ENCODE data around the gene MEF2A.

The MEF2A gene

GRCh38 chr15:99550077-99550476, 15.7 kb upstream of the MEF2A start:
- Histone ChIP-seq H2AFZ (ENCODE audit: low read length) (no peak overlapping the region), H3K4me1 (ENCODE audit: insufficient read depth, low read length, severe bottlenecking) (peaks cover 8% of the 10 kb centered on the region), H4K20me1 (ENCODE audit: insufficient read depth, low read length) (no peaks in the 10 kb centered on the region), H3K4me3 (ENCODE audit: low read depth, low read length, poor library complexity, severe bottlenecking) (no peak overlapping the region), H3K36me3 (ENCODE audit: insufficient read depth, low read length) (no peaks in the 10 kb centered on the region), H3K27me3 (ENCODE audit: insufficient read depth, low read length) (no peaks in the 10 kb centered on the region; the same call in 1 of the 2 replicates), H3K9ac (ENCODE audit: low read length) (no peak overlapping the region), H3K79me2 (ENCODE audit: insufficient read depth, low read length) (no peaks in the 10 kb centered on the region), H3K9me2 (ENCODE audit: low read depth, low read length) (no peaks in the 10 kb centered on the region), H3K4me2 (ENCODE audit: low read length) (no peak overlapping the region), H3K27ac (ENCODE audit: low read depth, low read length, poor library complexity, severe bottlenecking) (no peak overlapping the region), H3F3A (ENCODE audit: insufficient read depth, low read length) (no peaks in the 10 kb centered on the region), H3K9me3 (ENCODE audit: low read length) (no peaks in the 10 kb centered on the region)
- TF ChIP-seq, protein P1, sequence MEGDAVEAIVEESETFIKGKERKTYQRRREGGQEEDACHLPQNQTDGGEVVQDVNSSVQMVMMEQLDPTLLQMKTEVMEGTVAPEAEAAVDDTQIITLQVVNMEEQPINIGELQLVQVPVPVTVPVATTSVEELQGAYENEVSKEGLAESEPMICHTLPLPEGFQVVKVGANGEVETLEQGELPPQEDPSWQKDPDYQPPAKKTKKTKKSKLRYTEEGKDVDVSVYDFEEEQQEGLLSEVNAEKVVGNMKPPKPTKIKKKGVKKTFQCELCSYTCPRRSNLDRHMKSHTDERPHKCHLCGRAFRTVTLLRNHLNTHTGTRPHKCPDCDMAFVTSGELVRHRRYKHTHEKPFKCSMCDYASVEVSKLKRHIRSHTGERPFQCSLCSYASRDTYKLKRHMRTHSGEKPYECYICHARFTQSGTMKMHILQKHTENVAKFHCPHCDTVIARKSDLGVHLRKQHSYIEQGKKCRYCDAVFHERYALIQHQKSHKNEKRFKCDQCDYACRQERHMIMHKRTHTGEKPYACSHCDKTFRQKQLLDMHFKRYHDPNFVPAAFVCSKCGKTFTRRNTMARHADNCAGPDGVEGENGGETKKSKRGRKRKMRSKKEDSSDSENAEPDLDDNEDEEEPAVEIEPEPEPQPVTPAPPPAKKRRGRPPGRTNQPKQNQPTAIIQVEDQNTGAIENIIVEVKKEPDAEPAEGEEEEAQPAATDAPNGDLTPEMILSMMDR (IDR thresholded peaks at IDR 0.05; ENCODE audit: low read length) = no peak
- TF ChIP-seq EZH2 (IDR thresholded peaks at IDR 0.05; ENCODE audit: borderline replicate concordance, low read length) = no peak

- Histone ChIP-seq H3K27ac (ENCODE audit: low read depth, low read length, poor library complexity, severe bottlenecking) (no peak overlapping the region), H3K4me1 (ENCODE audit: insufficient read depth, low read length, severe bottlenecking) (peaks cover 8% of the 10 kb centered on the region), H3K9ac (ENCODE audit: low read length) (no peak overlapping the region), H3F3A (ENCODE audit: insufficient read depth, low read length) (no peaks in the 10 kb centered on the region), H3K9me3 (ENCODE audit: low read length) (no peaks in the 10 kb centered on the region), H3K4me3 (ENCODE audit: low read depth, low read length, poor library complexity, severe bottlenecking) (no peak overlapping the region), H3K27me3 (ENCODE audit: insufficient read depth, low read length) (no peaks in the 10 kb centered on the region; the same call in 1 of the 2 replicates), H2AFZ (ENCODE audit: low read length) (no peak overlapping the region), H3K4me2 (ENCODE audit: low read length) (no peak overlapping the region), H3K79me2 (ENCODE audit: insufficient read depth, low read length) (no peaks in the 10 kb centered on the region), H4K20me1 (ENCODE audit: insufficient read depth, low read length) (no peaks in the 10 kb centered on the region), H3K9me2 (ENCODE audit: low read depth, low read length) (no peaks in the 10 kb centered on the region), H3K36me3 (ENCODE audit: insufficient read depth, low read length) (no peaks in the 10 kb centered on the region)
- no peak for TF ChIP-seq EZH2 (IDR thresholded peaks at IDR 0.05; ENCODE audit: borderline replicate concordance, low read length)
- TF ChIP-seq, protein P1 (IDR thresholded peaks at IDR 0.05; ENCODE audit: low read length) = no peak
Observed at GRCh38 chr15:99552111-99552510, 13.7 kb upstream of the MEF2A start.

GRCh38 chr15:99554880-99555488, 10.8 kb upstream of the MEF2A start:
- no peak overlapping the region for H3K4me2 ChIP-seq (ENCODE audit: low read length)
- H3K9me2 ChIP-seq (ENCODE audit: low read depth, low read length) = no peaks in the 10 kb centered on the region
- no peak overlapping the region for H3K4me3 ChIP-seq (ENCODE audit: low read depth, low read length, poor library complexity, severe bottlenecking)
- no peaks in the 10 kb centered on the region for H3K36me3 ChIP-seq (ENCODE audit: insufficient read depth, low read length)
- H3F3A ChIP-seq (ENCODE audit: insufficient read depth, low read length) = no peaks in the 10 kb centered on the region
- H3K9me3 ChIP-seq (ENCODE audit: low read length) = no peaks in the 10 kb centered on the region
- H2AFZ ChIP-seq (ENCODE audit: low read length) = no peak overlapping the region
- H3K79me2 ChIP-seq (ENCODE audit: insufficient read depth, low read length) = no peaks in the 10 kb centered on the region
- H3K27me3 ChIP-seq (ENCODE audit: insufficient read depth, low read length) = no peaks in the 10 kb centered on the region; the same call in 1 of the 2 replicates
- TF ChIP-seq EZH2 (IDR thresholded peaks at IDR 0.05; ENCODE audit: borderline replicate concordance, low read length) = no peak
- TF ChIP-seq, protein P1 (IDR thresholded peaks at IDR 0.05; ENCODE audit: low read length) = no peak
- no peaks in the 10 kb centered on the region for H4K20me1 ChIP-seq (ENCODE audit: insufficient read depth, low read length)
- H3K27ac ChIP-seq (ENCODE audit: low read depth, low read length, poor library complexity, severe bottlenecking) = no peak overlapping the region
- H3K9ac ChIP-seq (ENCODE audit: low read length) = no peak overlapping the region
- peaks cover 8% of the 10 kb centered on the region for H3K4me1 ChIP-seq (ENCODE audit: insufficient read depth, low read length, severe bottlenecking)

Measured in OCI-LY1 (cell line).